Esophagus muscularis mucosa (tissue), 4 donors: Measurements from ENCODE around the gene NUP133.

Experiments
- EP300 ChIP-seq: sonication (generic); formaldehyde crosslinking; IDR thresholded peaks from one replicate; pipeline ENCODE4 v1.6.1; 2017; ENCODE audit warnings: antibody characterized with exemption
- POLR2A ChIP-seq: fragments of 450-650 bp; IDR thresholded peaks from one replicate; pipeline ENCODE4 v1.6.1; 2017; ENCODE audit warnings: antibody characterized with exemption, moderate library complexity, mild to moderate bottlenecking, low read depth
- POLR2AphosphoS5 ChIP-seq, 2 donors: sonication (generic); formaldehyde crosslinking; IDR thresholded peaks; one replicate each; pipeline ENCODE4 v1.6.1; 2017; ENCODE audit warnings: antibody characterized with exemption in 2 of 2
- TF ChIP-seq, protein P1 (sequence below), 3 experiments: fragments of 200-600 bp in 2 of 3; fragments of 450-650 bp in 1 of 3; sonication (generic) in 2 of 3; IDR thresholded peaks; one replicate each; pipeline ENCODE4 v1.5.1; 2017 to 2019; ENCODE audit warnings: antibody characterized with exemption in 3 of 3, mild to moderate bottlenecking in 2 of 3, moderate library complexity in 1 of 3

DNA sequence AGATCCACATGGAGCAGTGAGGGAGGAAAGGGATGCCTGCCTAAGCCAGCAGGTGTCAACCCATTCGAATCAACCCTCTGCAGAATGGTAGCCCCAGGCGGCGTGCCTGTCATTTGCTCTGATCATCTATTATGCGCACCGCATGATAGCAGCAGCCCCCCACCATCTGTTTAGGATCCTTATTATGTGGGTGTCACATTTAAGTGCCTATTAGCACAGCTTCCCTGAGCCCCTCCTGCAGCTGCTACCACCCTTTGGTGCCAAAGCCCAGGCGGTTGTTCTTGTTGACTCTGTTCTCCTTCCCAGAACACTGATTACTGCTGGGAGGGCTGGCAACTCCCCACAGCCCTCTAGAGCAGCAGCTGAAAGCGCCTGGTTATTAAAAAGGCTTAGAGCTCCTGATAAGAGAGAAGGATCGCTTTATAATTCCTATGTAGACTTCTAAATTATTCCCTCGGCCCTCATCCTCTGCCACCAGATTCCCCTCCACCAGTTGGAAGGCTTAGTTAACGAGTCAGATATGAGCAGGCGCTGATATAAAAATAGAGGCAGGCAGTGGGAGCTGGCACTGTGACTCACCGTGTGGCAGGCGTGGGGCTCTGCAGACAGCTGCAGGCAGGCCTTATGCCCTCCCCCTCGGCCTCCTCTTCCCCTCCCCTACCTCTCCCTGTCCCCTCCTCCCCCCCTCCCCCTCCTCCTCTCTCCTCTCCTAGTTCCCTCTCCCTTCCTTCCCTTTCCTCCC lies 97.3 kb downstream of the NUP133 start:
- TF ChIP-seq EP300 (no peak), POLR2A (no peak), POLR2AphosphoS5 (IDR thresholded peaks at IDR 0.05) (no peak)
- TF ChIP-seq, protein P1, sequence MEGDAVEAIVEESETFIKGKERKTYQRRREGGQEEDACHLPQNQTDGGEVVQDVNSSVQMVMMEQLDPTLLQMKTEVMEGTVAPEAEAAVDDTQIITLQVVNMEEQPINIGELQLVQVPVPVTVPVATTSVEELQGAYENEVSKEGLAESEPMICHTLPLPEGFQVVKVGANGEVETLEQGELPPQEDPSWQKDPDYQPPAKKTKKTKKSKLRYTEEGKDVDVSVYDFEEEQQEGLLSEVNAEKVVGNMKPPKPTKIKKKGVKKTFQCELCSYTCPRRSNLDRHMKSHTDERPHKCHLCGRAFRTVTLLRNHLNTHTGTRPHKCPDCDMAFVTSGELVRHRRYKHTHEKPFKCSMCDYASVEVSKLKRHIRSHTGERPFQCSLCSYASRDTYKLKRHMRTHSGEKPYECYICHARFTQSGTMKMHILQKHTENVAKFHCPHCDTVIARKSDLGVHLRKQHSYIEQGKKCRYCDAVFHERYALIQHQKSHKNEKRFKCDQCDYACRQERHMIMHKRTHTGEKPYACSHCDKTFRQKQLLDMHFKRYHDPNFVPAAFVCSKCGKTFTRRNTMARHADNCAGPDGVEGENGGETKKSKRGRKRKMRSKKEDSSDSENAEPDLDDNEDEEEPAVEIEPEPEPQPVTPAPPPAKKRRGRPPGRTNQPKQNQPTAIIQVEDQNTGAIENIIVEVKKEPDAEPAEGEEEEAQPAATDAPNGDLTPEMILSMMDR (IDR thresholded peaks at IDR 0.05), result no peak
